ENCODE results near the gene STS. TPM values are rescaled to one million over a fixed set of nuclear protein-coding genes. Genes with fewer than 3 reads are reported as not detected.

The STS gene
- total RNA-seq, 1 experiment from 2014 or later: 70.0 TPM

- Mint-ChIP-seq H3K4me1 (ENCODE audit: low read depth, unreplicated experiment) (no peaks in the 10 kb centered on the region), H3K36me3 (ENCODE audit: insufficient read depth, unreplicated experiment) (peaks cover 5% of the 10 kb centered on the region), H3K4me3 (ENCODE audit: unreplicated experiment) (no peak overlapping the region), H3K27me3 (ENCODE audit: insufficient read depth, unreplicated experiment) (no peaks in the 10 kb centered on the region), H3K27ac (ENCODE audit: unreplicated experiment) (no peak overlapping the region), H3K9me3 (ENCODE audit: unreplicated experiment) (no peaks in the 10 kb centered on the region)
- DNase-seq: no peak
- Histone ChIP-seq H3K27me3 (replicated peaks; ENCODE audit: control insufficient read depth, insufficient read depth, low read length) (no peaks in the 10 kb centered on the region), H3K4me1 (no peaks in the 10 kb centered on the region), H3K36me3 (ENCODE audit: control insufficient read depth, insufficient read depth, low read length) (no peaks in the 10 kb centered on the region), H3K9me3 (no peaks in the 10 kb centered on the region), H3K4me3 (ENCODE audit: low read depth, low read length) (no peak overlapping the region)
- ChIA-PET CTCF (no interaction called here), POLR2A (no interaction called here)
- TF ChIP-seq CTCF (IDR thresholded peaks at IDR 0.05; ENCODE audit: insufficient read depth in 1 of 2, low read depth in 1 of 2, low read length in 1 of 2, severe bottlenecking in 1 of 2, unreplicated experiment in 1 of 2): no peak
- no TSS peak for BruUV-seq (replicated peaks)
- intact Hi-C loops (cut with micrococcal nuclease; ENCODE audit: unreplicated experiment): no loop called here
Observed at GRCh38 chrX:7179446-7179845, 31.9 kb downstream of the STS start.

DNA sequence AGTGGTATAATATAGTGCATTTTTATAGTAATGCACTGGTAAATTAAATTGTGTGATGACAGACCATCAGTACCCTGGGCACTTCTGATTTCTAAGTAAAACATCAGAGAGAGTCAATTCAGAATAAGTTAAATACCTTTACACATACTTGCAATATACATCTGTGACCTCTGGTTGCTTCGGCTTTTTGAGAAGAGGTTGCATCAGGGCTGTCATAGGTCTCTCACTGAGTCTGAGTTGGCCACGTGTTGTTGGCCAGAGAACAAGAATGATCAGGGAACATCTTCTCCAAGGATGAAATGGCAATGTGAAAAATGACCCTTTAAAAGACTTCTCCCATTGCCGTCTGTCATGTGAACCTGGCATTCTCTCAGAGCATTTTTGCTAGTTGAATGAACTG lies 37.3 kb downstream of the STS start:
- Mint-ChIP-seq H3K36me3 (ENCODE audit: insufficient read depth, unreplicated experiment) (no peaks in the 10 kb centered on the region), H3K27me3 (ENCODE audit: insufficient read depth, unreplicated experiment) (no peaks in the 10 kb centered on the region), H3K4me1 (ENCODE audit: low read depth, unreplicated experiment) (no peaks in the 10 kb centered on the region), H3K27ac (ENCODE audit: unreplicated experiment) (no peak overlapping the region), H3K9me3 (ENCODE audit: unreplicated experiment) (peaks cover 6% of the 10 kb centered on the region), H3K4me3 (ENCODE audit: unreplicated experiment) (no peak overlapping the region)
- H3K4me3 ChIP-seq (ENCODE audit: low read depth, low read length): no peak overlapping the region
- CTCF ChIA-PET: no interaction called here
- no peaks in the 10 kb centered on the region for H3K27me3 ChIP-seq (replicated peaks; ENCODE audit: control insufficient read depth, insufficient read depth, low read length)
- no peak for TF ChIP-seq CTCF (IDR thresholded peaks at IDR 0.05; ENCODE audit: insufficient read depth in 1 of 2, low read depth in 1 of 2, low read length in 1 of 2, severe bottlenecking in 1 of 2, unreplicated experiment in 1 of 2)
- no TSS peak for BruUV-seq (replicated peaks)
- no peaks in the 10 kb centered on the region for H3K4me1 ChIP-seq
- no peaks in the 10 kb centered on the region for H3K36me3 ChIP-seq (ENCODE audit: control insufficient read depth, insufficient read depth, low read length)
- POLR2A ChIA-PET: no interaction called here
- no peaks in the 10 kb centered on the region for H3K9me3 ChIP-seq
- DNase-seq: no peak
- intact Hi-C loops (cut with micrococcal nuclease; ENCODE audit: unreplicated experiment): no loop called here

GRCh38 chrX:7188672-7189071 lies 41.2 kb downstream of the STS start:
- H3K4me1 ChIP-seq: no peaks in the 10 kb centered on the region
- Mint-ChIP-seq H3K27ac (ENCODE audit: unreplicated experiment) (no peak overlapping the region), H3K4me3 (ENCODE audit: unreplicated experiment) (no peak overlapping the region), H3K36me3 (ENCODE audit: insufficient read depth, unreplicated experiment) (no peaks in the 10 kb centered on the region), H3K9me3 (ENCODE audit: unreplicated experiment) (peaks cover 9% of the 10 kb centered on the region), H3K4me1 (ENCODE audit: low read depth, unreplicated experiment) (no peaks in the 10 kb centered on the region), H3K27me3 (ENCODE audit: insufficient read depth, unreplicated experiment) (no peaks in the 10 kb centered on the region)
- no peak for TF ChIP-seq CTCF (IDR thresholded peaks at IDR 0.05; ENCODE audit: insufficient read depth in 1 of 2, low read depth in 1 of 2, low read length in 1 of 2, severe bottlenecking in 1 of 2, unreplicated experiment in 1 of 2)
- no peaks in the 10 kb centered on the region for H3K36me3 ChIP-seq (ENCODE audit: control insufficient read depth, insufficient read depth, low read length)
- CTCF ChIA-PET: no interaction called here
- H3K4me3 ChIP-seq (ENCODE audit: low read depth, low read length): no peak overlapping the region
- intact Hi-C loops (cut with micrococcal nuclease; ENCODE audit: unreplicated experiment): no loop called here
- POLR2A ChIA-PET: no interaction called here
- no peaks in the 10 kb centered on the region for H3K27me3 ChIP-seq (replicated peaks; ENCODE audit: control insufficient read depth, insufficient read depth, low read length)
- H3K9me3 ChIP-seq: no peaks in the 10 kb centered on the region
- DNase-seq: no peak
- BruUV-seq (replicated peaks): no TSS peak
